H4 (cell line): ENCODE results near the gene WWOX. TPM values are rescaled to one million over a fixed set of nuclear protein-coding genes. Genes with fewer than 3 reads are reported as not detected.
"Not testable (repeated sequence)": the region's sequence is repeated elsewhere in the genome, so short reads cannot be mapped to it uniquely, and the experiment has no call there.

Experiments
- DNase-seq: peaks from one replicate; pipeline ENCODE4 v3.0.0-alpha.2; 2015; ENCODE audit warnings: low spot score
- total RNA-seq: library from RNA; depleted of rRNA; stranded (reverse); fragments of >200 nt; shearing (Covaris generic); gene quantifications from 2 replicates; pipeline ENCODE4 v1.2.3, GENCODE V29; 2014

The WWOX gene
- total RNA-seq, 1 experiment from 2014 or later = 25.4 TPM

DNA sequence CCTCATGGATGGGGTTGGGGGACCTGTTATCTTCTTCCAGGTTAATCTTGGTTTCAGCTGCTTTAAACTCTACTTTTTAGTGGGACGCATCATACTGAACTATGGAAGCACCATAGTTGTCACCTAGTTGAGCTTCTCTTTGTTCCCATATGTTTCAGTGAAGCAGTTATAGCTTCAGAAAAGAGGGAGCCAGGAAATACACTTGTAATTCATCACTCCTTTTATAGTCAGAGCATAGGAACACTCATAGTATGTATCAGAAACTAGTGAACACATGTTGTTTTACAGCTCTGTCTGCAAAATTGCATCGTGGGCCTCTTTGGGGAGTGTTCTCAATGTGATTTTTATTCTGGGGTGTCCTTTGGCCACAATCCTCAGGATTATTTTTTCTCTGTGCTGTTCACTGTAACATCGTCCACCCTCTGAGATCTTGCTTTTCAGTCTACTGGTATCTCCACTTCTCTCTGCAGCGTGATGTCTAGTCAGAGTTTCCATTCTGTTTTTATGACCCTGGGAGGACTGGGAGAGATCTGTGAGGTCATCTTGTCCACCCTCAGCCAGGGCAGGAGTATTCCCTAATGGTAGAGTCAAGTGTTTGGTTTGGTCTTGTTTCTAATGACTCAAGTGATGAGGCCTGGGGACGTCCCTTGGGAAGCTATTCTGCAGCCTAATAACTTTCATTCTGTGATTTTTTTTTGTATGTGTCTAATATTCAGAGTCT is 585.4 kb downstream of the WWOX start:
- no peak for DNase-seq

DNA sequence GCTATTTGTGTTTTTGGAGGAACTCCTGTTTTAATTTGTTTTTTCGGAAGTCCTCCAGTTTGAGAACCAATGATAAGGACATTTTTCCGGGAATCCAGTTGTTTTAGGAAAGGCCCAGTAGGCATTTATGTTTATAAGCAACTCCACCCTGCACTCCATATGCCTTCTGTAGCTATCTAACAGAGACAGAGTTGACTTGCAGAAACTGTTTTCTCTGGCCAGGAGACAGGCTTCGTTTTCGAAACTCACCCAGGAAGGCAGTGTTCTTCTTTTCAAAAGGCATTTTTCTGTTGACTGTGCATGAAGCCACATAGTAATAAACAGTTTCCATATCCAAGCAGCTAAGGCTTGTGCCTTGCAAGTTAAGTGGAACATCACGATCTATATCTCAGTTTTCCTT is 587.1 kb downstream of the WWOX start:
- no peak for DNase-seq

DNA sequence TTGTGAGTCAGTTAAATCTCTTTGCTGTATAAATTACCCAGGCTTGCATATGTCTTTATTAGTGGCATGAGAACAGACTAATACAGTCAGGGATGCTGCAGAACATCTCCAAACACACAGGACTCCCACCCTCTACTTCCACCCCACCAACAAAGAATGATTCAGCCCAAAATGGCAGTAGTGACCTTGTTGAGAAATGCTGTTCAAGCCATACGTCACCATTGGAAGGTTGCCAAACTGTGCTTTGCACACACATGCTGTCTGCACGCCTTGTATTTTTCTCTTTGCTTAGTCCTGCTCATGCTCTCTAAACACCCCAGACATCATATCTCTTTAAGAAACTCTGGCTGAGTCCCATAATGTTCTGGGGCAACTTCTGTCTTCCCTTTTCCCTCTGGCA is 589.6 kb downstream of the WWOX start:
- DNase-seq = no peak

DNA sequence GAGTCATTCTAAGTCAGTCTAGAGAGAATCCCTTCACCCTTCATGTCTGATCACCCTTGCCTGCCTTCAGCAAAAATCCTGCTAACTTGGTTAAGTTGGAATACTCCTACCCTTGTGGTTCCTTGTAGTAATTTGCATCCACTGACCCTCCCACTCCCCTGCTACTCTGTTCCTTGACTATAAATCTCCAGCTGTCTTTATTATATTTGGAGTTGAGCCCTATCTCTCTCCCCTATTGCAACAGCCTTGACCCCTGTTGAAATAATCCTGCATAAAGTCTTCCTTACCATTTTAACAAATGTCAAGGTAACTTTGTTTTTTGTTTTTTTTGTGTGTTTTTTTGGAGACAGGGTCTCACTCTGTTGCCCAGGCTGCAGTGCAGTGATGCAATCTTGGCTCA is 590.1 kb downstream of the WWOX start:
- DNase-seq = no peak

DNA sequence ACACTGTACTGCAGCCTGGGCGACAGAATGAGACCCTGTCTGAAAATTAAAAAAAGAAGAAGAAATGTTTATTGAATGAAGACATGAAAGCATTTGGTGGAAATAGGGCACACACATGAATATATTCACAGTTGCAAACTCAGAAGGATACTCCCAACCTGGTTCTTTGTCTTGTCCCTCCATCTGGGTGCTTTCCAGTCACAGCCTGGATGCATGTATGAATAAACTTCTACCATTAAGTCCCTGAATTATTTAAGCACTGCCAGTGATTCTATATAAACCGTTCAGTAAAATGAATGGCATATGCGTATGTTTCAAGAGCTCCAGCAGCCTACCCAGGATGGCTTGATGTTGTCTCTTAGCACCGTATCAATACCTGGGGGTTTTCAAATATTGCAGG is 591.1 kb downstream of the WWOX start:
- no peak for DNase-seq

DNA sequence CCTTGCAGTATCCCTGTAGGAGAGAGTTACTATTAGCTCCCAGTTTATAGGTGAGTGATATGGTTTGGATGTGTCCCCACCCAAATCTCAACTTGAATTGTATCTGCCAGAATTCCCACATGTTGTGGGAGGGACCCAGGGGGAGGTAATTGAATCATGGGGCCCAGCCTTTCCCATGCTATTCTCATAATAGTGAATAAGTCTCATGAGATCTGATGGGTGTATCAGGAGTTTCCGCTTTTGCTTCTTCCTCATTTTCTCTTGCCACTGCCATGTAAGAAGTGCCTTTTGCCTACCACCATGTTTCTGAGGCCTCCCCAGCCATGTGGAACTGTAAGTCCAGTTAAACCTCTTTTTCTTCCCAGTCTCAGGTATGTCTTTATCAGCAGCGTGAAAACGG is 592.3 kb downstream of the WWOX start:
- DNase-seq = not testable (repeated sequence)

DNA sequence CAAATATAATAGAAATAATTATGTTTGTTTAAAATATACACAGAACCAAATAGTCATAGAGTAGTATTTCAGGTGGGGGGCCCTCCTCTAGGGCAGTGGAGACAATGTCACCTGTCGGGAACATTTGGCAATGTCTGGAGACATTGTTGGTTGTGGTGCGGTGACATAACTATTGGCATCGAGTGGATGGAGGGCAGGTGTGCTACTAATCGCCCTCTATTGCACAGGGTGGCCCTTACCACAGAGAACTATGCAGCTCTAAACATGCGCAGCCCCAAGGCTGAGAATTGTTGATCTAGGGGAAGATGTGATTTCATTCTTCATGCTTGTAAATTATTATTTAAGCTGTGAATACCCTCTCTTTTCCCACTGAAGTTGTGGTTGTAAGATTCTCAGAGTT is 594.0 kb downstream of the WWOX start:
- no peak for DNase-seq

DNA sequence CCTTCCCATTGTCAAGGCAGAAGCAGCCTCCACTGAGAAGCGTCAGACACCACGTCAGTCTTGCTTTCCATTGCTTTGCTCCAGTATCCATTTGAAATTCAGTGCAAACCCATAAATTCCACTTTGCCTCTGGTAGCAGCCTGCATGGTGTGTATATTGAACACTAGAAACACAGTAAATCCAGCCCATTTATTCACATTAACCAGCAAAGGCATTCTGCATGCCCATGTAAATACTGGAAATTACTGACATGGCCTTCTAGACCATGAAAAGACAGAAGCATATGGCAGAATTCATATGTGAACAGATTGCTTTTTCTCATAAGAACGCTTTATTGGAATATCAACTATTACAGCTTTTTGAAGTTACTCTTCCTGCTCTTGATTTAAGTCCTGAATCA is 595.0 kb downstream of the WWOX start:
- DNase-seq = no peak

DNA sequence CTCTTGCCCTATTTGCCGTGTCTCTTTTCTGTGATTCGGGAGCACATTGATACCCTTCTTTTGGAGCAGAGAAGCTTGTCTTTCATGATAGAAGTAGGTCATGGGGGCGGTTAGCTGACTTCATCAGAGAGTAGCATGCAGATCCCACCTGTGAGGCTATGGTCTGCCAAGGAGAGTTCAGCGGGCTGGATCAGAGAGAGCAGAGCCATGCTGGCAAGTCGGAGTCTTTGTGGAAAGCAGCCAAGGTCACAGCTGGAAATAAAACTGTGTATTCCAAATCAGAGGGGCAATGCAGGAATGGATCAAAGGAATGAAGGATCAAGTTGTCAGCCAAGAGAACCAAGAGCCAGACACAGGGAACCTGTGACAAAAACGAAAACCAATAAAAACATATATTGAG is 595.9 kb downstream of the WWOX start:
- no peak for DNase-seq

DNA sequence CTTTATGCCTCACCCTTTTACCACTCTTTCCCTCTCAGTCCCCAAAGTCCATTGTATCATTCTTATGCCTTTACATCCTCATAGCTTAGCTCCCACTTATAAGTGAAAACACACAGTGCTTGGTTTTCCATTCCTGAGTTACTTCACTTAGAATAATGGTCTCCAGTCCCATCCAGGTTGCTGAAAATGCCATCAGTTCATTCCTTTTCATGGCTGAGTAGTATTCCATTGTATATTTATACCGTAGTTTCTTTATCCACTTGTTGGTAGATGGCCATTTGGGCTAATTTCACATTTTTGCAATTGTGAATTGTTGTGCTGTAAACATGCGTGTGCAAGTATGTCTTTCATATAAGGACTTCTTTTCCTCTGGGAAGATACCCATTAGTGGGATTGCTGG is 597.3 kb downstream of the WWOX start:
- DNase-seq = no peak

DNA sequence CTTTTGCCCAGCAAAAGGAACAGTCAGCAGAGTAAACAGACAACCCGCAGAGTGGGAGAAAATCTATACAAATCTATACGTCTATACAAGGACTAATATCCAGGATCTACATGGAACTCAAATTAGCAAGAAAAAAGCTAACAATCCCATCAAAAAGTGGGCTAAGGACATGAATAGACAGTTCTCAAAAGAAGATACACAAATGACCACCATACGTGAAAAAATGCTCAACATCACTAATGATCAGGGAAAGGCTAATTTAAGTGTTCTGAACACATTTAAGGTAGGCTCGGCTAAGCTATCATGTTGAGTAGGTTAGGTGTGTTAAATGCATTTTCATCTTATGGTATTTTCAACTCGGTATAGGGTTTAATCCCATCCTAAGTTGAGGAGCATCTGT is 598.0 kb downstream of the WWOX start:
- no peak for DNase-seq

DNA sequence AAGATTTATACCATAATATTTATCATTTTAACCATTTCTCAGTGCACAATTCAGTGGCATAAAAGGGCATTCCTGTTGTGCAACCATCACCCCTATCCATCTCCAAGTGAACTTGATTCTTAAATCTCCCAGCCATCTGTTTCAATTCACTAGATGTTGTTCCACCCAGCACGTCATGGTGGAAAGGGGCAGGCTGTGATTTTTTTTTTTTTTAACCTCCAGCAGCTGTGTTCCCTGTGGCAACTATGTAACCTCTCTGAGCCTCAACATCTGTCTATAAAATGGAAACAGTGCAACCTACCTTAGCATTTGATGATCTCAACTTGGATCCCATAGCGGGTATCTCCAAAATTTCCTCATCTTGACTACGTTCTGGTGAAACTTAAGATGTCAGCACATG is 604.5 kb downstream of the WWOX start:
- DNase-seq = no peak

DNA sequence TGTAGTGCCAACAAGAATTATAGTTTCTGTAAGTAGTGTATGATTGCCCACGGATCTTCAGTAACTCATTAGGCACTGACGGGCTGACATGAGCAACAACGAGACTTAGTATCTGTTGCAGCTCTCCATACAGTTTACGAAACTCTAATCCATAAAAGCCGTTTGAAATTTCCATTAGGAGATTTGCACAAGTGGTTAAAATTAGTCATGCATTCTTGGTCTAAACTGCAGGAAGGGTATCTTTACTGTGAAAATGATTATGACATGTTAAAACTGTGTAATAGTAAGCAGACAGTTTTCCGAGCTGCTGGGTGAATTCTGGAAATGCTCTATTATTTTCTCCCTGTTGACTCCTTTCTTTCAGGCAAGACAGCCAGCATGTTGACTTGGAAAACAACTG is 605.0 kb downstream of the WWOX start:
- no peak for DNase-seq

DNA sequence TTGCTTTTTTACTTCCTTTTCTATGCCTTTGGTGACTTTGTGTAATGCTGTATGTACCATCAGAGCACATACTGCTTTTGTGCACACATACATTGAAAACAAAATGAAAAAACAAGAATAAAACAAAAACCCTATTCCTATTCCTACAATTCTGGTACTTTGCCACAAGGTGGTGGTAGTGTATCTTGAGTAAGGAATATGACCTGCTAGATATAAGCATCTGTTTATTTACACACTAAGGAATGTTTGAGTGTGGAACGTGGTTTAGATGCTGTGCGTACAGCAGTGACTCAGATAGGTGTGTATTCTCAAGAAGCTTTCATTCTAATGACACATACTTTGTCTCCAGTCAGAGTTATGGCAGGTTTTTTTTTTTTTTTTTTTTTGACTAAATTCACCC is 606.2 kb downstream of the WWOX start:
- DNase-seq = peak; percentile 90

DNA sequence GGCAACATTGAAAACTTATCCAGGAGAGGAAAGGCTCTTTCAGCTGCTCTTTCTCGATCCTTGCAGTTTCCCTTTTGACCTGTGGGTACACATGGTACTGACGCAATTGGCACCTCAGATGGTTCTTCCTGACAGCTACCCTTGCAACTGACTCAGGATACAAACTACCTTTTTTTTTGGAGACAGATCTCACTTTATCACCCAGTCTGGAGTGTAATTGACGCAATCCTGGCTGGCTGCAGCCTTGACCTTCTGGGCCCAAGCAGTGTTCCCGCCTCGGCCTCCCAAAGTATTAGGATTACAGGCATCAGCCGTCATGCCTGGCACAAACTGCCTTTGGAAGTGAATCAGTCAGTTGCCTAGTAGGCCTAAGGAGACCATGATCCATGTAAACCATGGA is 607.2 kb downstream of the WWOX start:
- no peak for DNase-seq

DNA sequence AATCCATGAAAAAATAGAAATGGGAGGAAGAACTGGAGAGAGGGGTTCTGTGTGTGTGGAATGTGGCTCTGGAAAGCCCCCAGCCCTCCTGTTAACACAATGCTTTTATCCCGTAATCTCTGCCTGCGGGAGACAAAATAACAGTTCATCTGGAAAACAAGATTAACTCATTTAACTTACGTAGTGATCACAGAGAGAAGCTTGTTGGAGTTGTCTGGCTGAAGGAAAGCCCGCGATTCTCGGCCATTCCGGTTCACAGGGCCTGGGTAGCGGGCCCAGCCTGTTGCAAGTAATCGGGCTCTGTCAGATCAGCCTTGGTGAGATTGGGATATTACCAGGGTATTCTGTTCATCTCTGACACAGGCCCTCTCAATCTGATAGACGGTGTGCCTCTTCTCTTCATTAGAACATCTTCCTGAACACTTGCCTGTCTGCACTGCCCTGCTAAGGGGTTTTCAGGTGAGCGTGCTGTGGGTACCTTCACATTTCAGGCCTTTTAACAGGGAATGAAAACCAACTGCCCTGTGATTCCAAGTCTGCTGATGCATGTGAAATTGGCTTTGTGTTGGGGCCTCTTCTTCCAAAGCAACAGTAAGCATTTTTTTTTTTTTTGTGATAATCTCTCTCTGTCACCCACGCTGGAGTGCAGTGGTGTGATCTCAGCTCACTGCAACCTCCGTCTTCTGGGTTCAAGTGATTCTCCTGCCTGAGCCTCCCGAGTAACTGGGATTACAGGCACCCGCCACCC is 609.9 kb downstream of the WWOX start:
- no peak for DNase-seq

DNA sequence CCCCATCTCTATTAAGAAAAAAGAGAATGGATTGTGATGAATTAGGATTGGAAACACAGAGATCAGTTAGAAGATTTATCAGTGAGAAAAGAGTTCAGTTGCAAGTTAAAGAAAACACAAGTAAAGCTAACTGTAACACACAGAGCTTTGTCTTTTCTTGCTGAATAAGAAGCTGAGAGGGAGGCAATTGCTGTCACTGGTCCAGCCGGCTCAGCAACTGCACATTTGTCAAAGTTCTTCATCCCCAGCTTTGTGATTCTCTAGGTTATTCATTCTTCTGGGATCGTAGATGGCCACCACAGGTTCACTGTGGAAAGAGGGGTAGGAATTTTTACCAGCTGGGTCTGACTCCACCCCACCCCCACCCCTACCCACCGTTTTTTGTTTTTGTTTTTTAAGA is 615.7 kb downstream of the WWOX start:
- no peak for DNase-seq

DNA sequence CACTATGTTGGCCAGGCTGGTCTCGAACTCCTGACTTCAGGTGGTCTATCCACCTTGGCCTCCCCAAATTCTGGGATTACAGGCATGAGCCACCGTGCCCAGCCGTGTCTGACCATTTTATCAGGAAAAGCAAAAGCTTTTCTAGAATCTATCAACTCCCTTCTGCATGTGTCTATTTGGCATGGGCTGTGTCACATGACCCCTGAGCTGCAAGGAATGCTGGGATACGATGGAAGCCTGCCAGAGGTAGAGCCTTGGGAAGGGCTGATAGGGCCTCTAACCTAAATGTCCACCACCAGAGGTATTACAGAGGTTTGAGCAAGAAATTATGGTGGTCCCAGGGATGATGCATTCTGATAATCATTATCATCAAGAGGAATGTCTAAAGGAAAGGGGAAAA is 616.2 kb downstream of the WWOX start:
- no peak for DNase-seq

DNA sequence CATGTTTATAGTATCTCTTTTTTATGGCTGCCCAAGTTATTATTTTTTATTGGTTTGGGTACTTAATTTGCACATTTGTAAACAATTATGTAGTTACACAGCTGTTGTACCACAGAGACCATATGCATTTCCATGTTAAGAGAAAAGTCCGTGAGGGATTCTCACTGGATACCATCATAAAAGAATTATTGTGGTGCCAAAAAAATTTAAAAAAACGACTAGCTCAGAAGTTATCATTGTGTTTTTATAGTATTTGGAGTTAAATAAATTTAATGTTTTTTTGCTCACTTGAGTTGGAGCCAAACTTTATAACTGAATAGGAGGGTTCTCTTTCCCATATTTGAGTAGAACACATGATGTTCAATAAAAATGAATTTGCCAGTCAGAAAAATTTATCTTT is 618.7 kb downstream of the WWOX start:
- no peak for DNase-seq

DNA sequence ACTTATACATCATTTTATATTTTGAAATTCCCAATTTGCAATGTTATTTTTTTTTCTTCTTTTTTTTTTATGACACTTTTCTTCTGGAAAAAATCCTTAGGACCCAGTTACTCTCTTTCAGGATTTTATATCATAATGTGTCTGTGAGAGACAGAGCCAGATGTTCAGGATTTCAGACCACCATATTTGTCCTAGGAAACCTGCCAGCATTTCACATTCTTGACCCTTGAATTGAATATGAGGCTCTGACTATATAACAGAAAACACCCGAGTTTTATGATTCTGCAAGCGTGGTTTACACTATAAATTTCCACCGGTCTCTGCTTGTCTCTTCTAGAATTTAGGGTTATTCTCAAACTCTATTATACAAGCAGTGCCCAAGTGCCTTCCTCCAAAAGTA is 621.0 kb downstream of the WWOX start:
- no peak for DNase-seq

DNA sequence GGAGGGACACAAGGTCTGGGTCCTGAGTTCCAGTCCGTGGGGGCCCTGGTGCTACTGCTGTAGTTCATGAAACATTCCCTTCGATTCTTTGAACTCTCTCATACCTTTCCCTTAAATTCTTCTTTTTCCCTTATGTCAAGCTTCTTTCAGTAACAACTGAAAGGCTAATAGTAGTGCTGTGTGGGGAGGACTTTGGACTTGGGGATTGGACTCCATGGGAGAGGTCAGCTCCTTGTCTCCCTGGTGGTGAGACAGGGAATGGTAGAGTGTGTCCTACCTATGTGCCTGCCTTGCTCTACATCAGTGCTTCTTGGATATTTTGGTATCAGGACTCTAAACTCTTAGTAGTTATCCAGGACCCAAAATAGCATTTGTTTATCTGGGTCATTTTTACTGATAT is 628.1 kb downstream of the WWOX start:
- DNase-seq = no peak

DNA sequence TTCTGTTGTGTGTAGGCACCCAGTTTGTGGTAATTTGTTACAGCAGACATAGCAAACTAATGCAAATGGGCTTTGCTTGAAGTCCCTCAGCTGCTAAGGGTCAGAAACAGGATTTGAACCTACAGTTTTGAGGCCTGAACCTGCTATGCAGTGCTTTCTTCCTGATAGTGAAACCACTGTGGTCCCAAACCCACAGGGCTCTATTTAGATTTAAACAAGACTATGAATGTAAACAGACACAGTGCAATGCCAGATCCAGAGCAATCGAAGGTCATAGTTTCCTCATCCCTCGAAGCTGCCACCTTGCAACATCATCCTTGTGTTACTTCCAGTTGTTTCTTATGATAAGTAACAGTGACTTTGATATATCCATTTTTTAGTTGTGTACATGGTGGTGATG is 630.2 kb downstream of the WWOX start:
- peak; percentile 56 for DNase-seq

DNA sequence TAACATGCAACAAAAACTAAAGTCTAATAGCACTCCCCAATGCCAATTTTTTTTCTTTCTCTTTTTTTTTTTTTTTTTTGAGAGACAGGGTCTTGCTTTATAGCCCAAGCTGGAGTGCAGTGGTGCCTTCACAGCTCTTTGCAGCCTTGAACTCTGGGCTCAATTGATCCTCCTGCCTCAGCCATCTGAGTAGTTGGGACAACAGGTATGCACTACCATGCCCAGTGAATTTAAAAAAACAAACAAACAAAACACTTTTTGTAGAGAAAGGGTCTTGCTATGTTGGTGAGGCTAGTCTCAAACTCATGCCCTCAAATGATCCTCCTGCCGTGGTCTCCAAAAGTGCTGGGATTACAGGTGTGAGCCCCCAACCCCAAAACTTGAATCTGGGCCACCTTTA is 632.3 kb downstream of the WWOX start:
- no peak for DNase-seq

DNA sequence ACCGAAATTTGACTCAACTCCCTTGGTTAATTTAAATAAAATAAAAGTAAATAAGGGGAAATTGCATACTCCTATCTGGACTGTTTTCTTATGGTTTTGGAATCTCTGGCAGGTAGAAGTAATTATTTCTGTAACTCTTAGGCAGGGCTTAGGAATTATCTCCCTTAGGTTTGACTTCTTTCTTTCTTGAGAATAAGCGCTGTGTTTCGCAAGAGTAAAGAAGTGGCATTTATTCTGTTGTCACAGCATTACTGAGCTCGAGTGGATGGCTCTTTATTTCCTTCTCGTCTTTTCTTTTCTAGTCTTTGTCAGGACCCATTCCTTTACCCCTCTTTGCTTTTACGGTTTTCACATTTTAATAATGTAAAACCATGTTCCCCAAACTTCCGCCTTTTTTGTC is 633.2 kb downstream of the WWOX start:
- no peak for DNase-seq
